ENCODE measurements around the gene GABBR1.

DNA sequence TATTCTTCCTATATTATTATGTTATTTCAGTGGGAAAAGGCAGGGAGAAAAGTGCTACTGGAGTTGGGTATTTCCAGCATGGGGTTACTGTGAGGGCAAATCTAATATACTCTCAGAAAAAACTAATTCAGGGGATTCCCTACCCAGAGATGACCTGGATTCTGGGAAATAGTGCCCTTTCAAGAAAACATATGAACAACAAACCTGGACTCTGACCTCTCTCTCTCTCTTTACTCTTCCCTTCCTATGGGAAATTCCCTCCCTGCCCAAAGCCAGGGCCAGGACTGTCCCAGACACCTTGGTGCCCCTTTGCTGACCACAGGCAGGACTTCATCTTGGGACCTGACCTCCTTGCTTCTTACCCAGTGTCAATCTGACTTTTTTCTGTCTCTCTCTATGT lies 71.9 kb downstream of the GABBR1 start:
- TF ChIP-seq CTCF (IDR thresholded peaks at IDR 0.05) (no peak), TCF12 (IDR thresholded peaks at IDR 0.05) (no peak), POLR2AphosphoS5 (IDR thresholded peaks at IDR 0.05; ENCODE audit: low read depth, low read length) (no peak), EP300 (IDR thresholded peaks at IDR 0.05; ENCODE audit: borderline replicate concordance in 1 of 2, low read depth in 1 of 2, low read length in 1 of 2) (no peak)
